ENCODE data around the gene WDR35.

WDR35 gene

DNA sequence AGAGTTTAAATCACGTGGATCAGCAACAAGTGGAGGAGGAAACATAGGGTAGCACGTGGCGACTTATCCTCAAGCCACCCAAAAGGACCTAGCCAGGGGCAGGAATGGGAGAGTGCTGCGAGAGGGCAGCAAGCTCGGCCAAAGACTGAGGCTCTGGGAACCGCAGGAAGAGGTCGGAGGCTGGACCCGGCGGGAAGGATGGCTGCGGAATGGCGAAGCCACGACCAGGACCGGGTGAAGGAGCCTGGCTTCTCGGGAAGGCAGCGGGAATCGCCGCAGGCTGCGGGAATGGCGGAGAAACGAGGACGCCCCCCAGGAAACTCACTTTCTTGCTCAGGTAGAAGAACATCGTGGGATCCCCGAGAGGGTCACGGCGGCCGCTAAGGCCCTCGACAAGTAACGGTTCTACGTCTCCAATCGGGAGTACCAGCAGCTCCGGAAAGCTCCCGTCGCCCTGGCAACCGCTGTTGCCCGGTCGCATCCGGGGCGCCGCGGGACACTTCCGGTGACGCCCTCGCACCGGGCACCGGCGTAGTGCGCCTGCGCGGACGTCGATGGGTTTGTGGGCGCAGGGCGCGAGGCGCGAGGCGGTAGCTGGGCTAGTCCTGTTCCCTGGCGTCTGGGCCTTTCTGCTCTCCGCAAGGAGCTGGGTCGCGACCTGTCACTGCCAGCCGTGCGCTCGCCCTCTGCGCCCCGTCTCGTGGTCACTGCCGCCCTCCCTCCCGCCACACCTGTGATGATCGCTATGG lies at the start of gene WDR35:
TSS of gene WDR35 (minus strand) at position 439 of the 749 bp plus-strand sequence. CDS start at position 349, 90 bp downstream.
- peaks cover 23% of the 10 kb centered on the region for H3K27me3 Mint-ChIP-seq
- peaks cover 15% of the 10 kb centered on the region for H3K36me3 Mint-ChIP-seq (ENCODE audit: low read depth)
- peak within 1 kb of the TSS; percentile 94 for H3K4me3 Mint-ChIP-seq
- H3K27ac Mint-ChIP-seq, result peak within 1 kb of the TSS; percentile 85
- peaks cover 30% of the 10 kb centered on the region for H3K4me1 Mint-ChIP-seq (ENCODE audit: low read depth)
- no peaks in the 10 kb centered on the region for H3K9me3 Mint-ChIP-seq

DNA sequence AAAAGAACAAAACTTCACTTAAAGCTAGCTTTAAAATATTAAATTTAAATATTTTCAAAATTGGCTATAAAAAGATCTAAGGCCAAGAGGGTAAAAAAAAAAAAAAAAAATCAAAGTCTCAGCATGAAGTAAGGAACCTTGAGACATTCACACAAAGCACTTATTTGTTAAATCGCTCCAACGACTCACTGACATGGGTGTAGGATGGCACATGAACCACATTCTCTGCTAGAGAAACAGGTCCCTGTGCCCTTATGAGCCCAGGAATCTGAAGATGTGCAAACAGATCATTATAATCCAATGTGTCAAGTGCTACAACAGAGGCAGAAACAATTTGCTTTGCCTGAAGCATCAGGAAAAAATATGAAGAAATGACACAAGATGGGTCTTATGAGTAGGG lies 47.8 kb upstream of the WDR35 start:
- peaks cover 71% of the 10 kb centered on the region for H3K36me3 Mint-ChIP-seq (ENCODE audit: low read depth)
- no peaks in the 10 kb centered on the region for H3K9me3 Mint-ChIP-seq
- no peak overlapping the region for H3K4me3 Mint-ChIP-seq
- H3K27me3 Mint-ChIP-seq, result no peaks in the 10 kb centered on the region
- peaks cover 14% of the 10 kb centered on the region for H3K4me1 Mint-ChIP-seq (ENCODE audit: low read depth)
- H3K27ac Mint-ChIP-seq, result no peak overlapping the region

DNA sequence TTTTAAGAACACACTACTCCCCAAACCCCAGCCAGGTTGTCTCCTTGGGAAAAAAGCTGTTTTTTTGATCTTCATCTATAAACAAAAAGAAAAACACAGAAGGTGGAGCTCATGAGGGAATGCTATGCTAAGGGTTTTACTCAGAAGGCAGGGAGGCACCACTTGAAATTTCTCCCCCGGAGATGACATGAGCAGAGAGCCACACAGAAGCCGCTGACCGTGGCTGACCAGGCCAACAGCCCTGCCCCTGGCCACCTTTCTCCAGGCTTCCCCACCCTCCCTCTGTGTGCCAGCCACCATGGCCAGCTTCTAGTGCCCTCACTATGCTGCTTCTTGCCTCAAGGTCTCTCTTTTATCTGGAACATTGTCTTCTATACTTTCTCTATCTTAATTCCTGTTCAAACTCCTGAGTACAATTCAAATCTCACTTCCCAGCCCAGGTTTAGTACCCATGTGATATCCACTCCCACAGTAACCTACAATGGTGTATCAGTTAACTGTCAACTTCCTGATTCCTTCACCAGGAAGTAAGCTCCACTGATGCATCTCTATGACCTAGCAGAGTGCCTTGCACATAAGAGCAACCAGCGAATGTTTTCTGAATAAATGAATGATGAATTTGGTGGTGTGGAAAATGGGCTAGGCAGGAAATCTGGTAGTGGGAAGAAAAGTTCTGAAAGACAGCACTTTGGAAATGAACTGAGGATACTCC lies 46.2 kb upstream of the WDR35 start:
- Mint-ChIP-seq H3K9me3 (no peaks in the 10 kb centered on the region), H3K4me1 (ENCODE audit: low read depth) (peaks cover 6% of the 10 kb centered on the region), H3K27me3 (no peaks in the 10 kb centered on the region), H3K4me3 (no peak overlapping the region), H3K27ac (peak overlapping the region; percentile 66), H3K36me3 (ENCODE audit: low read depth) (peaks cover 87% of the 10 kb centered on the region)

DNA sequence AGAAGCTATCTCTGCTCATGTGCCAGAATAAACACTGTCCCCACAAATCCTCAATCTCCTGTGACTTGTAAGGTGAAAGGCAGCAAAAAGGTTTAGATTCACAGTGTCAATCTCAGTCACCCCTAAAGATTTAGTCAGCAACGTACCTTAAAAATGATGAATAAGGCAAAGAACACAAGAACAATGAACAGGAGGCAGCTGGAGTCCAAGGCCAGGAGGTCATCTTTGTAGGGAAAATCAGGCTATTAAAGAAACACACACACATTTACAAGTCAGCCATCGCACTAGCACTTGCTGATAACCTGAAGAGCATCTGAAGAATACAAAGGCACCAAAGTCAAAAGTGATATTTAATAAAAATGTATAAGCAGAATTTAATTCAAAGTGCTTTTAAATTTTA lies 44.9 kb upstream of the WDR35 start:
- H3K27ac Mint-ChIP-seq, result no peak overlapping the region
- peaks cover 6% of the 10 kb centered on the region for H3K4me1 Mint-ChIP-seq (ENCODE audit: low read depth)
- H3K36me3 Mint-ChIP-seq (ENCODE audit: low read depth), result peaks cover 88% of the 10 kb centered on the region
- H3K9me3 Mint-ChIP-seq, result peaks cover 4% of the 10 kb centered on the region
- H3K4me3 Mint-ChIP-seq, result no peak overlapping the region
- no peaks in the 10 kb centered on the region for H3K27me3 Mint-ChIP-seq

DNA sequence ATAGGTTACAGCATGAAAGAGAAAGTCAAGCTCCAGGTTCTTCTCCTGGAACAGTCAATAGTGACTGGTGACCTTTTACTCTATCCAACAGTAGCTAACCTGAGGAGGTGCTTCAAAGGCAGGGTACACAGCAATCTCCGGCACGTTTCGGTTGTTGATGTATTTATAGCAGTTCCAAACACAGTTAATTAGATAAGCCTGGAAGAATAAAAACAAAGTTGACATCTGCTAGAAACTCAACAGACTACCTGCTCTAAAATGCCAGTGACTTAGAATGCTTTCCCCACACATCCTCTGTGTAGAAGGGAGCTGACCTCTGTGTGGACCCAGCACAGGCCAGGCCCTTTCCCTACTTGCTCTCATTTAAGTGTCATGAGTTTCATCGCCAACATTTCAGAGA lies 44.3 kb upstream of the WDR35 start:
- Mint-ChIP-seq H3K4me1 (ENCODE audit: low read depth) (peaks cover 6% of the 10 kb centered on the region), H3K36me3 (ENCODE audit: low read depth) (peaks cover 92% of the 10 kb centered on the region), H3K4me3 (no peak overlapping the region), H3K27me3 (no peaks in the 10 kb centered on the region), H3K9me3 (peaks cover 5% of the 10 kb centered on the region), H3K27ac (no peak overlapping the region)

DNA sequence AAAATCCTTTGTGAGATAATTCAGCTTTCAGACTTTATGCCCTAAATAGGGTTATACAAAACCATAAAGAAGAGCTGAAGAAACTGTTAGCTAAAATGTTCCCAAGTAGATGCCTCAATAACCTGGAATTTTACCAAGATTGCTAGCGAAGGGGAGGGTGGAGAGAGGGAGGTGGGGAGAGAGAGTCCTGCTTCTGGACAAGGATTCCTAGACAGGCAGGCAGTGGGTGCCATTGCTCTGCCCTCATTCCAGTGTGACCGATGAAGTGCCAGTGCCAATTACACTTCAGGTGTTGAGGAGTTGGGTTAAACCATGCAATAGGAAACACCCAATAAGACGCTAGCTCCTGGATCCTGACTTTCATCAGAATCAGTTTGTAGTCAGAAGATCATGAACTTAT lies 43.4 kb upstream of the WDR35 start:
- H3K9me3 Mint-ChIP-seq, result peaks cover 5% of the 10 kb centered on the region
- H3K36me3 Mint-ChIP-seq (ENCODE audit: low read depth), result peaks cover 92% of the 10 kb centered on the region

DNA sequence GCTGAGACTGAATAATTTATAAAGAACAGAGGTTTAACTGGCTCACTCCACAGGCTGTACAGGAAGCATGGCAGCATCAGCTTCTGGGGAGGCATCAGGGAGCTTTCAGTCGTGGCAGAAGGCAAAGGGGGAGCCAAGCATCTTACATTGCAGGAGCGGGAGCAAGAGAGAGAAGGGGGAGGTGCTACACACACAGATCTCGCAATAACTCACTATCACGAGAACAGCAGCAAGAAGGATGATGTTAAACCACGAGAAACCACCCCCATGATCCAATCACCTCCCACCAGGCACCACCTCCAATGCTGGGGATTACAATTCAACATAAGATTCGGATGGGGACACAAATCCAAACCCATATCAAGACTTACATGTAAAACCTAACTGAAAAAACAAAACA lies 40.3 kb upstream of the WDR35 start:
- peaks cover 5% of the 10 kb centered on the region for H3K9me3 Mint-ChIP-seq
- no peaks in the 10 kb centered on the region for H3K27me3 Mint-ChIP-seq
- H3K4me3 Mint-ChIP-seq, result no peak overlapping the region
- H3K36me3 Mint-ChIP-seq (ENCODE audit: low read depth), result peaks cover 76% of the 10 kb centered on the region
- H3K4me1 Mint-ChIP-seq (ENCODE audit: low read depth), result no peaks in the 10 kb centered on the region
- H3K27ac Mint-ChIP-seq, result no peak overlapping the region

More for the DNA sequence above, 43.4 kb upstream of the WDR35 start:
- Mint-ChIP-seq H3K27ac (no peak overlapping the region), H3K27me3 (no peaks in the 10 kb centered on the region), H3K4me1 (ENCODE audit: low read depth) (peaks cover 6% of the 10 kb centered on the region), H3K4me3 (no peak overlapping the region)

DNA sequence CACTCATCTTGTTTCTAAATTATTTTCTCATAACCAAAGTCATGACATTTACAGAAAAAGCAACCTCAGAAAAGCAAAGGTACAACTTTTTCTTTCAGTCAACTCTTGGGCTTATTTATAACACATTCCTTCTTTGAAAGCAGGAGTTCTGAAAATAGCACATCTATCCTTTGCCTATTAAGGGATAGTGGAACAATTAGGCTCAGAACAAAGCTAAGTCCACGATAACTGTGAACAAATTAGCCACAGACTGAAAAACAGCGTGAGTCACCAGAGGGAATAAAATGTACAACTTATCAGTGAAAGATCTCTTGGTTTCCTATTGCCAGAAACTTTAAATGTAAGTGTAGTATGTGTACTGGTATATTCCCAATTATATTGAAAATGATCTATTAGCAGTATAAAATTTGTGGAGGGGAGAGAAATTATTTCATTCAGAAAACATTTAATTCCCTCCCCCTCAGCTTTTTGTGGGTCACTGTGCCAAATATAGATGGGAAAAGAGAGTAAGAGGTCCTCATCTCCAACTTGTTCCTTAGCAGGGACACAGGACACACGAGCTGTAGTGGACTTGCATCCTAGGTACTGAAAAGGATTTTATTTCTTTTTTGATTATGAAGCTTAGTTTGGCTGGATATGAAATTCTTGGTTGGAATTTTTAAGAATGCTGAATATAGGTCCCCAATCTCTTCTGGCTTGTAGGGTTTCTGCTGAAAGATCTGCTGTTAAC lies 38.0 kb upstream of the WDR35 start:
- no peak overlapping the region for H3K27ac Mint-ChIP-seq
- peaks cover 6% of the 10 kb centered on the region for H3K9me3 Mint-ChIP-seq
- H3K4me1 Mint-ChIP-seq (ENCODE audit: low read depth), result no peaks in the 10 kb centered on the region
- peaks cover 56% of the 10 kb centered on the region for H3K36me3 Mint-ChIP-seq (ENCODE audit: low read depth)
- H3K4me3 Mint-ChIP-seq, result no peak overlapping the region
- H3K27me3 Mint-ChIP-seq, result no peaks in the 10 kb centered on the region

DNA sequence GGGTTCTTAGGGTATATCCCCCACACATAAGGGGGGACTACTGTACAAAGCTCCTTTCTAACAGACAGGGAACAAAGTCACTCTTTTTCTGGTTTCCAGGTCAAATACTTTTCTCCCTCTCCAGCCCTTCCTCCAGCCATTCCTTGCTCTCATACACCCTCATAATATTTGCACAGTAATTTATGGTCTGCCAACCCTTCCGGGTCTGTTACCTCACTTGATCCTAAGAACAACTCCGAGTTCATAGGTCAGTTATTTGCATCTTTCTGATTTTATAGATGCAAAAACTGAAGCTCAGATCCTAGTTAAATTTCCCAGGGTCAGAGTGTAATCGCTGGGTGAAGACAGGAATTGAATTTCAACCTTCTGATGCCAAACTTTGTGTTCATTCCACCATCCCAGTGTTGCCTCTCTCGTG lies 37.4 kb upstream of the WDR35 start:
- H3K4me3 Mint-ChIP-seq, result no peak overlapping the region
- peaks cover 8% of the 10 kb centered on the region for H3K9me3 Mint-ChIP-seq
- no peaks in the 10 kb centered on the region for H3K4me1 Mint-ChIP-seq (ENCODE audit: low read depth)
- H3K27me3 Mint-ChIP-seq, result no peaks in the 10 kb centered on the region
- H3K36me3 Mint-ChIP-seq (ENCODE audit: low read depth), result peaks cover 50% of the 10 kb centered on the region
- H3K27ac Mint-ChIP-seq, result no peak overlapping the region

DNA sequence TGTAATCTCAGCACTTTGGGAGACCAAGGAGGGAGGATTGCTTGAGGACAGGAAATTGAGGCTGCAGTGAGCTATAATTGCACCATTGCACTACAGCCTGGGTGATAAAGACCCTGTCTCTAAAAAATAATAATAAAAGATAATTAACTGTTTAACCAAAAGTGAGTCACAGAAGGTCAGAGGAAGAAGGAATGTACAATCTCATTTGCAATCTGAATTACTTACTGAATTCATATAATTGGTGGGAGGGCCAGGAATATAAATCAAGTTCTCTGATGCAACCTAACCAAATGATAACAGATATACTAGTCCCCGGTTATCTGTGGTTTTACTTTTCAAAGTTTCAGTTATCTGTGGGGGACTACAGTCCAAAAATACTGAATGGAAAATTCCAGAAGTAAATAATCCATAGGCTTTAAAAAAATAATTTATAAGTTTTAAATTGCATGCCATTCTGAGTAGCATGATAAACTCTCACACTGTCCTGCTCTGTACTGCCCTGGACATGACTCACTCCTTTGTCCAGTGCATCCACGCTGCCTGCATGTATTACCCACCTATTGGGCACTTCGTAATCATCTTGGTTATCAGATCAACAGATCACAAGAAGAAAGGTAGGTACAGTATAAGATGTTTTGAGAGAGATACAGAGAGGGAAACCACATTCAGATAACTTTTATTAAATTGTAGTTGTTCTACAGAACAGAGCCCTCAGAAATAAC lies 35.3 kb upstream of the WDR35 start:
- Mint-ChIP-seq H3K9me3 (peaks cover 16% of the 10 kb centered on the region), H3K27me3 (no peaks in the 10 kb centered on the region), H3K4me3 (no peak overlapping the region), H3K36me3 (ENCODE audit: low read depth) (peaks cover 38% of the 10 kb centered on the region), H3K4me1 (ENCODE audit: low read depth) (no peaks in the 10 kb centered on the region), H3K27ac (no peak overlapping the region)

DNA sequence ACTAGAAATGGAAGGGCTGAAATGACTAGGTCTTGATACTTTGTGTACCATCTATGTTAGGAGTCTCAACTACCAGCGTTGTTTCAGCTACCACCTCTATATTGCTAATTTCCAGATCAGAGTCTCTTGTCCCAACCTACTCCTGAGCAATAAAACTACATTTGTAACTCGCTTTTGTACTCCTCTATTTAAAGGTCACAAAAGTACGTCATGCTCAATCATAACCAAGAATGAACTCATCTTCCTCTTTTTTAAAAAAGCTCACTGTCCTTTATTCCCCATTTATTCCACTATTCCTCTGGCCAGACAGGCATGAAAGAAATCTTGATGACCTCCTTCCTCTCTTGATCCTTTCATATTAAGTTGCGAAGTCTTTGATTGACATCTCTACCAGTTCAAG lies 33.8 kb upstream of the WDR35 start:
- Mint-ChIP-seq H3K27me3 (no peaks in the 10 kb centered on the region), H3K9me3 (peaks cover 10% of the 10 kb centered on the region), H3K4me1 (ENCODE audit: low read depth) (no peaks in the 10 kb centered on the region), H3K27ac (no peak overlapping the region), H3K4me3 (no peak overlapping the region), H3K36me3 (ENCODE audit: low read depth) (peaks cover 23% of the 10 kb centered on the region)

DNA sequence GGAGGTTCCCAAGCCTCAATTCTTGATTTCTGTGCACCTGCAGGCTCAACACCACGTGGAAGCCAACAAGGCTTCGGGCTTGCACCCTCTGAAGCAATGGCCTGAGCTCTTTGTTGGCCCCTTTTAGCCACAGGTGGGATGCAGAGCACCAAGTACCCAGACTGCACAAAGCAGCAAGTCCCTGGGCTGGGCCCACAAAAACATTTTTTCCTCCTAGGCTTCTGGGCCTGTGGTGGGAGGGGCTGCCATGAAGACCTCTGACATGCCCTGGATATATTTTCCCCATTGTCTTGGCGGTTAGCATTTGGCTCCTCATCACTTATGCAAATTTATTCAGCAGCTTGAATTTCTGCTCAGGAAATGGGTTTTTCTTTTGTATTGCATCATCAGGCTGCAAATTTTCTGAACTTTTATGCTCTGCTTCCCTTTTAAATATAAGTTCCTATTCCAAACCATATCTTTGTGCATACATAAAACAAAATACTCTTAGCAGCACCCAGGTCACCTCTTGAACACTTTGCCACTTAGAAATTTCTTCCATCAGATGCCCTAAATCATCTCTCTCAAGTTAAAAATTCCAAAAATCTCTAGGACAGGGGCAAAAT lies 31.6 kb upstream of the WDR35 start:
- peaks cover 7% of the 10 kb centered on the region for H3K36me3 Mint-ChIP-seq (ENCODE audit: low read depth)
- no peak overlapping the region for H3K27ac Mint-ChIP-seq
- peaks cover 10% of the 10 kb centered on the region for H3K9me3 Mint-ChIP-seq
- H3K27me3 Mint-ChIP-seq, result no peaks in the 10 kb centered on the region
- no peaks in the 10 kb centered on the region for H3K4me1 Mint-ChIP-seq (ENCODE audit: low read depth)
- H3K4me3 Mint-ChIP-seq, result no peak overlapping the region

DNA sequence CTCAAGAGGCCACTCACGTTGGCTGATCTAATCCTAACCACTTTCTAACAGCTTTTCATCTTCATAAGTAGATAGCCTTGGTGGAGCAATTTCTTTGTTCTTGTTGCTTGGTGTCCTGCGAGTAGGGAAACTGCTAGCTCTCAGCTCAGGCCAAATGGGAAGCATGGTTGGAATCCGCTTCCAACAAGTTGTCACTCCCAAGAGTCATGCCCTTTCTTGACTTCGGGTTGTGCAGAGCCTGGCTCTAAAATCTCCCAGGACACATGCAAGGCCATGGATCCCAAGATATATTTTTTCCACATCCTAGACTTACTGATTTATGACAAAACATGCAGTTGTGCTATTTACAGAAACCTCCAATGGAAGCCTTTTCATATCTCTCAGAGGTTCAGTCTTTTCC lies 29.8 kb upstream of the WDR35 start:
- H3K4me3 Mint-ChIP-seq, result no peak overlapping the region
- H3K27ac Mint-ChIP-seq, result no peak overlapping the region
- peaks cover 2% of the 10 kb centered on the region for H3K27me3 Mint-ChIP-seq
- peaks cover 10% of the 10 kb centered on the region for H3K9me3 Mint-ChIP-seq
- peaks cover 7% of the 10 kb centered on the region for H3K36me3 Mint-ChIP-seq (ENCODE audit: low read depth)
- no peaks in the 10 kb centered on the region for H3K4me1 Mint-ChIP-seq (ENCODE audit: low read depth)

DNA sequence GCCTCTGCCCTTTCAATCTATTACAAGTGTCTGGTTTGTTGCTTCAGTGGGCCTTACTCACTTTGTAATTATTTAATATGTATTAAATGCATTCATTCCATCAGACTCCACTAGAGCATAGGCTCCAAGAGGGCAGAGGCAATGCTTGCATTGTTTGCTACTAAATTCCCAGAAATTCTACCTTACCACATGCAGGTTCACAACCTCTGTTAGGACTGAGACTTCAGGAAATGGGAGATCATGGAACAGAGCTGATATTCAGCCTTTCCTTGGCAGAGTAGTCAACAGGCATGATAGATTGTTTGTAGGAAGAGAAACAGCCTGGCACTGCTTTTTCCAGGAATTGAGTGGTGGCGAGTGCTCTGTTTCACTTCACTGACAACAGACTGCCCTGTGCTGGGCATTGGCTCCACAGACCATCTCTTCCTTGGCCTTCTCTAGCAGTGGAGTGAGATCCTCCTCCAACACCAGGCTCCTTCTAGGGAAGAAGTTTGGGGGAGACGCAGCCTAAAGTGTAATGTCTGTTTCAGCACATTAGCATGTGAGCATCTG lies 28.8 kb upstream of the WDR35 start:
- Mint-ChIP-seq H3K36me3 (ENCODE audit: low read depth) (peaks cover 7% of the 10 kb centered on the region), H3K27me3 (peaks cover 8% of the 10 kb centered on the region), H3K9me3 (peaks cover 10% of the 10 kb centered on the region), H3K4me1 (ENCODE audit: low read depth) (no peaks in the 10 kb centered on the region), H3K4me3 (no peak overlapping the region), H3K27ac (no peak overlapping the region)

All from stimulated activated naive CD8-positive, alpha-beta T cell treated with anti-CD3 and anti-CD28 coated beads, Interleukin-15, Interleukin-2, amounts not matched to agents 100 ng/mL and 50 ng/mL, for 24 hours (primary cell).